NOMO-1 (cell line): ENCODE results near the gene PRAF2.

Source experiments
- DNase-seq, 2 experiments: peaks; one replicate each; lab custom pipeline; 2025; ENCODE audit not compliant: unreplicated experiment in 2 of 2; lab: John Stamatoyannopoulos, UW

The PRAF2 gene

GRCh38 chrX:49075347-49075746 is 1.5 kb upstream of the PRAF2 start:
- no peak for DNase-seq

GRCh38 chrX:49072712-49073095 is 1.1 kb downstream of the PRAF2 start:
- DNase-seq, result no peak

GRCh38 chrX:49071877-49072711 is 1.7 kb downstream of the PRAF2 start:
- DNase-seq, result no peak

- DNase-seq, result no peak
Measured at GRCh38 chrX:49070988-49071387, 2.8 kb downstream of the PRAF2 start.

- DNase-seq, result no peak
Measured at GRCh38 chrX:49069038-49069437, 4.8 kb downstream of the PRAF2 start.

GRCh38 chrX:49067285-49068120 is 6.3 kb downstream of the PRAF2 start:
- DNase-seq, result no peak

- no peak for DNase-seq
Measured at GRCh38 chrX:49066690-49067089, 7.1 kb downstream of the PRAF2 start.

- DNase-seq, result no peak
Measured at GRCh38 chrX:49066278-49066677, 7.5 kb downstream of the PRAF2 start.

GRCh38 chrX:49064735-49065134 is 9.1 kb downstream of the PRAF2 start:
- DNase-seq, result no peak

- DNase-seq, result no peak
Measured at GRCh38 chrX:49064303-49064702, 9.5 kb downstream of the PRAF2 start.

- no peak for DNase-seq
Measured at GRCh38 chrX:49063715-49064114, 10.1 kb downstream of the PRAF2 start.

GRCh38 chrX:49061916-49062315 is 11.9 kb downstream of the PRAF2 start:
- DNase-seq, result no peak

GRCh38 chrX:49061490-49061889 is 12.3 kb downstream of the PRAF2 start:
- DNase-seq, result no peak

- DNase-seq, result no peak
Measured at GRCh38 chrX:49060914-49061313, 12.9 kb downstream of the PRAF2 start.

- no peak for DNase-seq
Measured at GRCh38 chrX:49059681-49060085, 14.1 kb downstream of the PRAF2 start.

GRCh38 chrX:49059201-49059600 is 14.6 kb downstream of the PRAF2 start:
- no peak for DNase-seq

GRCh38 chrX:49058794-49059193 is 15.0 kb downstream of the PRAF2 start, which contains the start of gene CCDC120:
Gene CCDC120, plus strand, starts transcription at chrX:49058999. Its CDS starts 3,043 bp downstream, at chrX:49062042.
- no peak for DNase-seq

- DNase-seq, result no peak
Measured at GRCh38 chrX:49054073-49054762, 19.6 kb downstream of the PRAF2 start.

- no peak for DNase-seq
Measured at GRCh38 chrX:49053223-49054072, 20.4 kb downstream of the PRAF2 start.

- DNase-seq, result no peak
Measured at GRCh38 chrX:49043987-49044281, 29.9 kb downstream of the PRAF2 start.
